ENCODE results near the gene LCN15. TPM values are rescaled to one million over a fixed set of nuclear protein-coding genes. Genes with fewer than 3 reads are reported as not detected.
A peak's percentile ranks its signal among the peaks of the same experiment; 100 is the strongest.

Gene LCN15
- polyA plus RNA-seq, 3 donors = not detected

DNA sequence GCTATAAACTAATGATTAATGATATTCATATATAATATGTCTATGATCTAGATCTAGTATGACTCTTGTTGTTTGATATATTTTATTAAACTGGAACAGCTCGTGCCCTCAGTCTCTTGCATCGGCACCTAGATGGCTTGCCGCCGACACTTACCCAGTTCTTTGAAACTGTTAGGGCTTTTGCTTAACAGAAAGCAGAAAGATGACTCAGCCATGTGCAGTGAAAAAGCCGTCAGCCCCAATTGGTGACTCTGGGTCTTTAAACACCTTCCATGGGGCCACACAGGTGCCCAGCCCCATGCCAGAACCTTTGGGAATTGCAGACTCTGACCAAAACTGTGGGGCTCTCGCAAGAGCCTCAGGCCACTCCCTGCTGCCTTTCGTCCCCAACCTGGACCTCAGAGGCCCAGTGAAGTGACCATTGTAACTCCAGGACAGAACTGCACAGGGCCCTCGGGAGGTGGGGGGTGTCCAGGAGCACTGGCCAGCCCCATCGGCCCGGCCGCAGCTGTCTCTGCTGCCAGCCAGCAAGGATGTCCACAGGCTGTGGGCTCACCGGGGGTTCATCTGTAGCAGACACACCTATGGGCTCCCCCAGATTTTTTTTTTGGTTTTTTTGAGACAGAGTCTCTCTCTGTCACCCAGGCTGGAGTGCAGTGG, 29.4 kb downstream of the LCN15 start:
- Mint-ChIP-seq H3K27ac (no peak overlapping the region), H3K27me3 (ENCODE audit: low read depth in 3 of 3) (peaks cover 5 to 10% (median 6%) of the 10 kb centered on the region in 3 donors), H3K4me3 (no peak overlapping the region), H3K9me3 (peaks cover 0 to 3% (median 0%) of the 10 kb centered on the region in 7 donors), H3K4me1 (no peaks in the 10 kb centered on the region), H3K36me3 (no peaks in the 10 kb centered on the region)
- Histone ChIP-seq H4K20me1 (ENCODE audit: insufficient read depth, low read length) (no peaks in the 10 kb centered on the region), H3K9me3 (replicated peaks in 1 of 2; ENCODE audit: control insufficient read depth in 1 of 2, insufficient read depth in 1 of 2, low read length in 2 of 2) (no peaks in the 10 kb centered on the region), H2AFZ (ENCODE audit: insufficient read depth, low read depth, low read length, poor library complexity, severe bottlenecking) (no peak overlapping the region), H3K4me3 (replicated peaks in 1 of 3; ENCODE audit: low read depth in 2 of 3, low read length in 3 of 3) (no peak overlapping the region), H3K4me2 (replicated peaks; ENCODE audit: extremely low read depth, low read length, poor library complexity, severe bottlenecking) (no peak overlapping the region), H3K27me3 (ENCODE audit: control insufficient read depth in 2 of 2, insufficient read depth in 2 of 2, low read length in 2 of 2) (no peaks in the 10 kb centered on the region), H3K79me2 (ENCODE audit: insufficient read depth, low read length) (peaks cover 3% of the 10 kb centered on the region), H3K36me3 (replicated peaks in 1 of 2; ENCODE audit: control insufficient read depth in 1 of 2, insufficient read depth in 2 of 2, low read length in 2 of 2) (no peaks in the 10 kb centered on the region), H3K9ac (ENCODE audit: insufficient read depth, low read length, poor library complexity, severe bottlenecking) (no peak overlapping the region), H3K4me1 (ENCODE audit: control insufficient read depth in 1 of 2, insufficient read depth in 2 of 2, low read length in 2 of 2) (no peaks in the 10 kb centered on the region), H3K27ac (ENCODE audit: low read depth in 1 of 2, low read length in 2 of 2) (no peak overlapping the region)
- intact Hi-C loops (cut with micrococcal nuclease) = no loop called here
- TF ChIP-seq, protein P1, sequence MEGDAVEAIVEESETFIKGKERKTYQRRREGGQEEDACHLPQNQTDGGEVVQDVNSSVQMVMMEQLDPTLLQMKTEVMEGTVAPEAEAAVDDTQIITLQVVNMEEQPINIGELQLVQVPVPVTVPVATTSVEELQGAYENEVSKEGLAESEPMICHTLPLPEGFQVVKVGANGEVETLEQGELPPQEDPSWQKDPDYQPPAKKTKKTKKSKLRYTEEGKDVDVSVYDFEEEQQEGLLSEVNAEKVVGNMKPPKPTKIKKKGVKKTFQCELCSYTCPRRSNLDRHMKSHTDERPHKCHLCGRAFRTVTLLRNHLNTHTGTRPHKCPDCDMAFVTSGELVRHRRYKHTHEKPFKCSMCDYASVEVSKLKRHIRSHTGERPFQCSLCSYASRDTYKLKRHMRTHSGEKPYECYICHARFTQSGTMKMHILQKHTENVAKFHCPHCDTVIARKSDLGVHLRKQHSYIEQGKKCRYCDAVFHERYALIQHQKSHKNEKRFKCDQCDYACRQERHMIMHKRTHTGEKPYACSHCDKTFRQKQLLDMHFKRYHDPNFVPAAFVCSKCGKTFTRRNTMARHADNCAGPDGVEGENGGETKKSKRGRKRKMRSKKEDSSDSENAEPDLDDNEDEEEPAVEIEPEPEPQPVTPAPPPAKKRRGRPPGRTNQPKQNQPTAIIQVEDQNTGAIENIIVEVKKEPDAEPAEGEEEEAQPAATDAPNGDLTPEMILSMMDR (IDR thresholded peaks at IDR 0.05) = no peak
- WGBS (ENCODE audit: insufficient coverage) = 87% methylated on average over 11 of the region's 12 CpGs
- DNase-seq = no peak

DNA sequence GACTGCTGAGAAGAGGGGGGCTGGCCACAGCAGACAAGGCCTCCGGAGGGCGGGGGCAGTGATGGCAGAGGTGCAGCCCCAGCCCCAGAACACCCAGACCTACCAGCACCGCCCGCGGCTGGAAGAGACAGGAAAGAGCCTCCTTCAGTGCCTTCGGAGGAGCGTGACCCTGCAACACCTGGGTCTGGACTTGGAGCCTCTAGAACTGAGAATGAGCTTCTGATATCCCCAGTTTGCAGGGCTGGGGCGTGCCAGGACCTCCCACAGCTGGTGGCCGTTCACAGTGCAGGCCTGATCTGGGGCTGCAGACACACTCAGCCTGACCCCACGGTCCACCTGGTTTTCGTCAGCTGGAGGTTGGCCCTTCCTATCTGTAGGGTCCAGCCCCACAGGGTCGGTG, 30.7 kb downstream of the LCN15 start:
- H3K27ac ChIP-seq (ENCODE audit: low read depth in 1 of 2, low read length in 2 of 2) = no peak overlapping the region
- no peak overlapping the region for H2AFZ ChIP-seq (ENCODE audit: insufficient read depth, low read depth, low read length, poor library complexity, severe bottlenecking)
- DNase-seq = no peak
- H3K4me3 ChIP-seq (replicated peaks in 1 of 3; ENCODE audit: low read depth in 2 of 3, low read length in 3 of 3) = no peak overlapping the region
- Mint-ChIP-seq H3K36me3 (no peaks in the 10 kb centered on the region), H3K9me3 (peaks cover 0 to 3% (median 0%) of the 10 kb centered on the region in 7 donors), H3K4me3 (no peak overlapping the region), H3K27ac (peak overlapping the region in 1 of 7 donors; percentile 3), H3K4me1 (peaks cover 9% of the 10 kb centered on the region), H3K27me3 (ENCODE audit: low read depth in 3 of 3) (peaks cover 8 to 12% (median 10%) of the 10 kb centered on the region in 3 donors)
- no peaks in the 10 kb centered on the region for H4K20me1 ChIP-seq (ENCODE audit: insufficient read depth, low read length)
- no peak overlapping the region for H3K9ac ChIP-seq (ENCODE audit: insufficient read depth, low read length, poor library complexity, severe bottlenecking)
- intact Hi-C loops (cut with micrococcal nuclease) = no loop called here
- H3K9me3 ChIP-seq (replicated peaks in 1 of 2; ENCODE audit: control insufficient read depth in 1 of 2, insufficient read depth in 1 of 2, low read length in 2 of 2) = no peaks in the 10 kb centered on the region
- H3K4me2 ChIP-seq (replicated peaks; ENCODE audit: extremely low read depth, low read length, poor library complexity, severe bottlenecking) = no peak overlapping the region
- peaks cover 0 to 9% of the 10 kb centered on the region in 2 donors for H3K27me3 ChIP-seq (ENCODE audit: control insufficient read depth in 2 of 2, insufficient read depth in 2 of 2, low read length in 2 of 2)
- TF ChIP-seq, protein P1 (IDR thresholded peaks at IDR 0.05) = no peak
- peaks cover 13% of the 10 kb centered on the region for H3K79me2 ChIP-seq (ENCODE audit: insufficient read depth, low read length)
- 96% methylated on average over 11 of the region's 12 CpGs for WGBS (ENCODE audit: insufficient coverage)
- H3K36me3 ChIP-seq (replicated peaks in 1 of 2; ENCODE audit: control insufficient read depth in 1 of 2, insufficient read depth in 2 of 2, low read length in 2 of 2) = no peaks in the 10 kb centered on the region
- H3K4me1 ChIP-seq (ENCODE audit: control insufficient read depth in 1 of 2, insufficient read depth in 2 of 2, low read length in 2 of 2) = peaks cover 8 to 9% of the 10 kb centered on the region in 2 donors
